Measurements from ENCODE around the gene PPA1.

DNA sequence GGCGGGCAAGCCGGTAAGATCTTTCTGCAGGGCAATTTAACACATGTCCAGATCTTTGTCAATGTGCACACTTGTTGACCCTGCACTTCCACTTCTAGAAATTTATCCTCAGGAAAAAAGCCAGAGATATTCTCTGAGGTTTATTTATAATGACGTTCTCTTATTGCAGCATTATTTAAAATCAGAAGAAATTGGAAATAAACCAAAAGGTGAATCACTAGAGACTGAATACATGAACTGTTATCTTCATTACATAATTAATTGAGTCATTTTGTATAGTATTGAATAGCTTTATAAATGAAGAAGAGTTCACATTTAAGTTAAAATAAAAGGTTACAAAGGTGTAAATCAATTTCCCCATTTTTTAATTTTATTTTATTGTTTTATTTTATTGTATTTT, 46.7 kb downstream of the PPA1 start:
- no peak for TF ChIP-seq CTCF (IDR thresholded peaks at IDR 0.05; ENCODE audit: low read length)
- TF ChIP-seq EZH2 (IDR thresholded peaks at IDR 0.05; ENCODE audit: borderline replicate concordance, low read length) = no peak

Measured in OCI-LY1 (cell line).